Tibial nerve (tissue), 4 donors: ENCODE measurements around the gene STUM. TPM values are rescaled to one million over a fixed set of nuclear protein-coding genes. Genes with fewer than 3 reads are reported as not detected.

ENCODE experiments used
- DNase-seq, 2 donors: peaks; one replicate each; pipeline ENCODE4 v3.0.0-alpha.2; 2019; ENCODE audit warnings: low spot score in 2 of 2
- H3K27ac ChIP-seq, 4 donors: fragments of 200-600 bp; sonication (generic) in 3 of 4; one replicate each; pipeline ENCODE4 v1.5.1; 2017 to 2019; ENCODE audit warnings: mild to moderate bottlenecking in 1 of 4
- H3K27me3 ChIP-seq, 2 donors: fragments of 200-600 bp; sonication (generic) in 1 of 2; one replicate each; pipeline versions ENCODE4 v1.5.1 to v1.6.0; 2017 to 2019
- H3K36me3 ChIP-seq, 3 donors: fragments of 200-600 bp; sonication (generic); one replicate each; pipeline ENCODE4 v1.5.1; 2018 to 2019
- H3K4me1 ChIP-seq, 4 donors: fragments of 200-600 bp; sonication (generic) in 3 of 4; one replicate each; pipeline ENCODE4 v1.5.1; 2017 to 2019
- H3K4me3 ChIP-seq, 4 donors: fragments of 200-600 bp; sonication (generic) in 3 of 4; one replicate each; pipeline ENCODE4 v1.5.1; 2017 to 2019; ENCODE audit warnings: mild to moderate bottlenecking in 1 of 4, moderate library complexity in 1 of 4
- H3K9me3 ChIP-seq, 4 donors: fragments of 200-600 bp; sonication (generic) in 3 of 4; one replicate each; pipeline ENCODE4 v1.5.1; 2017 to 2019
- EP300 ChIP-seq, 2 donors: sonication (generic); formaldehyde crosslinking; IDR thresholded peaks; one replicate each; pipeline ENCODE4 v1.6.1; 2017; ENCODE audit warnings: antibody characterized with exemption in 2 of 2, mild to moderate bottlenecking in 1 of 2
- POLR2A ChIP-seq, 2 donors: fragments of 450-650 bp; IDR thresholded peaks; one replicate each; pipeline ENCODE4 v1.6.1; 2017; ENCODE audit warnings: antibody characterized with exemption in 2 of 2, mild to moderate bottlenecking in 2 of 2, moderate library complexity in 2 of 2
- WGBS, 2 donors: methylation state at CpG; one replicate each; pipeline ENCODE4 v1.1.5; 2018; 5-methylcytosine and 5-hydroxymethylcytosine counted together
- total RNA-seq, 4 donors: library from RNA; depleted of rRNA; stranded (reverse); fragments of >200 nt; gene quantifications; one replicate each; pipeline ENCODE4 v1.1.0, GENCODE V29; 2016
- TF ChIP-seq, protein P1 (sequence below), 5 experiments: fragments of 200-600 bp in 3 of 5; fragments of 450-650 bp in 2 of 5; sonication (generic) in 3 of 5; IDR thresholded peaks; one replicate each; pipeline ENCODE4 v1.5.1; 2016 to 2019; ENCODE audit warnings: antibody characterized with exemption in 5 of 5, mild to moderate bottlenecking in 3 of 5, moderate library complexity in 2 of 5

Gene STUM
- total RNA-seq, 4 donors from 2014 or later: 4.8 to 7.5 (median 6.9) TPM

DNA sequence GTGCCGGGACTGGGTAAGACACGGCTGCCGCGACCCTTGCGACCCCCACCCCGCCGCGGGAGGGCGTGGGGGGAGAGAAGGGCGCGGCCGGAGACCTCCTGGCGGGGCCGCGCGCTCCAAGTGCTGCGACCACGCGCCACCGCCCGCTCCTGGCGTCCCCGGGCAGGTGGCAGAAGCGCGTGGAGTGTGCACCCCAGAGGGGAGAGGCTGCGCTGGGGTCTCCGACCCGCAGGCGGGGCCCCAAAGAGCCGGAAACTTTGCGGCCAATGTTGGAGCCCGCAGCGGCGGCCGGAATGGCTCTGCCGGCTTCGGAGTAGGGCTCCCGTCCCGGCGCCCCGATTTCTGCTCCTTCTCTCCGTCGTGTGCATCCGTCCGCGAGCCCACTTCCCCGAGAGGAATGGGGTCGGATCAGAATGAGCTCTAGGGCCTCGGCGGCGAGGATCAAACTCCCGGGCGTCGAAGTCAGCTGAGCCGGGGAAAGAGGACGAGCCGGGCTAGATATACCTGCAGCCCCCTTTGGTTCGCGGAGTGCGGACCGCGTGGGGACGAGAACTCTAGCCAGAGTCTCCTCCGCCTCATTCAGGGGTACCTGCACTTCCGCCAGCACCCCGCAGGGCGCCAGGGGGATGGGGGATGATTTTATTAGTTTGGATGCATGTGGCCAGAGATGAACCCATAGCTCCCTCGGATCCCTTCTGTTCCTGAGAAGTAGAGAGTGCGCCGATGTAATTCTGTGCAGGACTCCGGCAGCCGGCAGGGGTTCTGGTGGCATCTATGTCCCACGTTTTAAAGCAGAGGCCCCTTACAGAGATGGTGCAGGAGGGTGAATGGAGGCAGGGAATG is 751 bp downstream of the STUM start:
- Histone ChIP-seq H3K36me3 (no peaks in the 10 kb centered on the region), H3K27ac (peak overlapping the region in 3 of 4 donors; percentile 54 to 80 (median 79)), H3K9me3 (no peaks in the 10 kb centered on the region), H3K27me3 (no peaks in the 10 kb centered on the region), H3K4me1 (peaks cover 0 to 42% (median 16%) of the 10 kb centered on the region in 4 donors), H3K4me3 (peak overlapping the region; percentile 28 to 71 (median 60))
- 2 to 3% methylated on average over 35 to 45 of the region's 73 CpGs for WGBS, 2 donors
- DNase-seq: no peak
- TF ChIP-seq POLR2A (IDR thresholded peaks at IDR 0.05) (no peak), EP300 (IDR thresholded peaks at IDR 0.05) (no peak)

DNA sequence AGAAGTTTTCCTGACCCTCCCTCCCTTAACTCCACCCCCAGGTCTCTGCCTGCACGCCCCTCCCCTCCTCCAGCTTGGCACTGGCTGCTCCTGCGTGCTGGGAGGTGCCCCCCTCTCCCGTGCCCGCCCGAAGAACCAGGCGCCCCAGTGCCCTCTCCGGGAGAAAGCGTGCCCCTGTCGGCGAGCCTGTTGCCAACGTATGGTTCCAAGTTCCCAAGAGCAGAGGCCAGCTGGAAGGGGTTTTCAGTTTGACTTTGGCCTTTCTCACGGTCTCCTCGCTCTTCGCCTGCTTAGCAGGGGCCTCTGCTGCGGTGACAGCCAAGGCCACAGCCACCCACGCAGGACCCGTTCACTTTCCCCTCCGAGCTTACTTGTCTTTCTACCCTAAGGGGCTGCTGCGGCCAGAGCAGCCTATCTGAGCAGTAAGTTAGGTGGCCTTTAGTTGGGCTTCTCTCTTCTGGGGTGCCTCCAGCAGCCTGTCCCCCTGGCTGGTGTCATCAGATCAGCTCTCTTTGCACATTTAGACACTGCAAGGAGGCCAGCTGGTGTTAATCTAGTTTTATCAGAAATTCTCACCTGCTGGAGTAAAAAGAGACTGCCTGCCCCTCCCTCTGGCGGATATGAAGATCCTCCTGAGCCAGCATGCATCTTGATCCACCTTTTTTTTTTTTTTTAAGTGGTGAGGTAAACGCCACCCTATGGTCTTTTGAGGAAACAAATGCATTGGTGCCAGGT is 1.5 kb downstream of the STUM start:
- H3K4me3 ChIP-seq: peak overlapping the region; percentile 28 to 71 (median 60)
- DNase-seq: no peak
- no peaks in the 10 kb centered on the region for H3K27me3 ChIP-seq
- H3K27ac ChIP-seq: peak overlapping the region in 2 of 4 donors; percentile 79 to 80
- TF ChIP-seq EP300 (IDR thresholded peaks at IDR 0.05): peak in 1 of 2 donors; percentile 19
- TF ChIP-seq, protein P1, sequence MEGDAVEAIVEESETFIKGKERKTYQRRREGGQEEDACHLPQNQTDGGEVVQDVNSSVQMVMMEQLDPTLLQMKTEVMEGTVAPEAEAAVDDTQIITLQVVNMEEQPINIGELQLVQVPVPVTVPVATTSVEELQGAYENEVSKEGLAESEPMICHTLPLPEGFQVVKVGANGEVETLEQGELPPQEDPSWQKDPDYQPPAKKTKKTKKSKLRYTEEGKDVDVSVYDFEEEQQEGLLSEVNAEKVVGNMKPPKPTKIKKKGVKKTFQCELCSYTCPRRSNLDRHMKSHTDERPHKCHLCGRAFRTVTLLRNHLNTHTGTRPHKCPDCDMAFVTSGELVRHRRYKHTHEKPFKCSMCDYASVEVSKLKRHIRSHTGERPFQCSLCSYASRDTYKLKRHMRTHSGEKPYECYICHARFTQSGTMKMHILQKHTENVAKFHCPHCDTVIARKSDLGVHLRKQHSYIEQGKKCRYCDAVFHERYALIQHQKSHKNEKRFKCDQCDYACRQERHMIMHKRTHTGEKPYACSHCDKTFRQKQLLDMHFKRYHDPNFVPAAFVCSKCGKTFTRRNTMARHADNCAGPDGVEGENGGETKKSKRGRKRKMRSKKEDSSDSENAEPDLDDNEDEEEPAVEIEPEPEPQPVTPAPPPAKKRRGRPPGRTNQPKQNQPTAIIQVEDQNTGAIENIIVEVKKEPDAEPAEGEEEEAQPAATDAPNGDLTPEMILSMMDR (IDR thresholded peaks at IDR 0.05): peak in 1 of 5 experiments; percentile 5
- no peak for TF ChIP-seq POLR2A (IDR thresholded peaks at IDR 0.05)
- no peaks in the 10 kb centered on the region for H3K36me3 ChIP-seq
- H3K4me1 ChIP-seq: peaks cover 0 to 42% (median 16%) of the 10 kb centered on the region in 4 donors
- WGBS, 2 donors: 11 to 14% methylated on average over 21 of the region's 21 CpGs
- H3K9me3 ChIP-seq: no peaks in the 10 kb centered on the region

DNA sequence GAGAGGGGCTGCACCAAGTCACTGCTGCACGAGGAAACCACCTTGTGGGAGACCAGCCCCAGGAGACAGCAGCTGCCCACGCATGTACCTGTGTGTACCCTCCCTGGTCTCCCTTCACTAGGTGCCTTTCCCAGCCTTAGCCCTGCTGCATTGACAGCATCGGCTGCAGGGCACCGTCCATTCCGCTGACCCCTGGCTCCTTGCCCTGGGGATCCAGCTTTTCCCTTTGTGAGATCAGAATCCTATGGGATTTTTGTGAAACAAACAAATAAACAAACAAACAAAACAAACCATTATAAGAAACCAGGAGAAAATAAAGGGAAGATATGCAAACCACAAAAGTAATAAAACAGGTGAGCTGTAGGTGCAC is 2.1 kb downstream of the STUM start:
- Histone ChIP-seq H3K4me1 (peaks cover 0 to 42% (median 16%) of the 10 kb centered on the region in 4 donors), H3K9me3 (no peaks in the 10 kb centered on the region), H3K27ac (no peak overlapping the region), H3K36me3 (no peaks in the 10 kb centered on the region), H3K4me3 (no peak overlapping the region), H3K27me3 (no peaks in the 10 kb centered on the region)
- DNase-seq: no peak
- 89 to 90% methylated on average over 5 of the region's 5 CpGs for WGBS, 2 donors
- TF ChIP-seq EP300 (IDR thresholded peaks at IDR 0.05) (no peak), POLR2A (IDR thresholded peaks at IDR 0.05) (no peak)
- TF ChIP-seq, protein P1 (IDR thresholded peaks at IDR 0.05): no peak

DNA sequence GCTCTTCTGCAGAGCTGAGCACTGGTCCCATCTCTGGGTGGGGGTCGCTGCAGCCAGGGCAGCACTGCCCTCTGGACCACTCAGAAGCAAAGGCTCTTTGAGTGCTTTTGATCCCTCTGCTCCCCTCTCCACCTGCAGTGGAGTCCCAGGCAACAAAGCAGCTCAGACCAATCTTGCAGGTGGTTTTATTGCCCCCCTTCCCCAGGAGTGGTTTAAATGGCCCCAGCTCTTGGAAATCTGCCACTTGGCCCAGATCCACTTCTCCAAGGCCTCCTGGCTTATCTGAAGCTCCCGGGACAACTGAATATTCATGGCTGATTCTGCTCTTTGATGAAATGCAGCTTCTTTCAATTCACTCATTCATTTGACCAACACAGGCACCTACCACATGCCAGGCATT is 2.7 kb downstream of the STUM start:
- Histone ChIP-seq H3K4me1 (peaks cover 0 to 42% (median 16%) of the 10 kb centered on the region in 4 donors), H3K27me3 (no peaks in the 10 kb centered on the region), H3K27ac (no peak overlapping the region), H3K36me3 (no peaks in the 10 kb centered on the region), H3K4me3 (no peak overlapping the region), H3K9me3 (no peaks in the 10 kb centered on the region)
- DNase-seq: no peak
- WGBS, 2 donors: 25 to 51% methylated on average over 1 to 2 of the region's 2 CpGs
- TF ChIP-seq, protein P1 (IDR thresholded peaks at IDR 0.05): no peak
- TF ChIP-seq EP300 (IDR thresholded peaks at IDR 0.05) (no peak), POLR2A (IDR thresholded peaks at IDR 0.05) (no peak)

DNA sequence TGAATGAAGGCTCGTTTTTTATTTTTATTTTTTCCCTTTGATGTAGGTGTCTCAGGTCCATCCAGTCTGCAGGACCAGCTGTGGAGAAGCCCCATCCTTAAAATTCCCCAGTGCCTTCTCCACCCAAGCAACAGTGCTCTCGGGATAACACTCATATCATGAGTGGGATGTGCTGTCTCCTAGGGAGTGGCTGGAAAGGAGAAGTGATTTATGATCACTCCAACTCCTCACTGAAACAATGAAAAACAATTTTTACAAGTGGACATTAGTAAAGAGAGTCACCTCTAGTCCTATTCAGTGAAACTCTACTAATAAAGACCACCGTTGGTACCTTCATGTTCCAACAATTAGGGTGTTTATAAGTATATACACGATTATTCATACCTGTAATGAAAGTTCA is 3.5 kb downstream of the STUM start:
- Histone ChIP-seq H3K27me3 (no peaks in the 10 kb centered on the region), H3K9me3 (no peaks in the 10 kb centered on the region), H3K36me3 (no peaks in the 10 kb centered on the region), H3K4me1 (peaks cover 0 to 42% (median 16%) of the 10 kb centered on the region in 4 donors), H3K27ac (no peak overlapping the region), H3K4me3 (no peak overlapping the region)
- WGBS, 2 donors: 77 to 79% methylated on average over 4 of the region's 4 CpGs
- no peak for DNase-seq
- TF ChIP-seq EP300 (IDR thresholded peaks at IDR 0.05): no peak
- no peak for TF ChIP-seq POLR2A (IDR thresholded peaks at IDR 0.05)
- TF ChIP-seq, protein P1 (IDR thresholded peaks at IDR 0.05): no peak
